ENCODE data around the gene OCA2.

DNA sequence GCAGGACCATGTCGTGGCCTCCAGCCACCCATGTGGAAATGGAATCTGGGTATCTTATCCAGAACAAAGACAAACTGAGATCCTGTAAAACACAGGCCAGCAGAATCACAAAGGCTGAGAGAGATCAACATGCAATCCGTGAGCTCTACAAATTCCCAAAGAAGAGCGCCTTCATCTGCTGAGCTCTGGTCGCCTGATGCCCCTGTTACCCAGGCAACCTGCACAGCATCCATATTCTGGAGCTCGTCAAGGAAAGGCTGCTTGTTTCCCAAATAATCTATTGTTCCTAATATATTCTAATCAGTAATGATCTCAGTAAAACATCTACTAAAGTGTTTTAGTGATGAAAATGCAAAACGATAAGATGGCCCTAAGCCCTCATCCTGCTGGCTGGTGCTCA, 133.6 kb downstream of the OCA2 start:
- TF ChIP-seq, protein P1, sequence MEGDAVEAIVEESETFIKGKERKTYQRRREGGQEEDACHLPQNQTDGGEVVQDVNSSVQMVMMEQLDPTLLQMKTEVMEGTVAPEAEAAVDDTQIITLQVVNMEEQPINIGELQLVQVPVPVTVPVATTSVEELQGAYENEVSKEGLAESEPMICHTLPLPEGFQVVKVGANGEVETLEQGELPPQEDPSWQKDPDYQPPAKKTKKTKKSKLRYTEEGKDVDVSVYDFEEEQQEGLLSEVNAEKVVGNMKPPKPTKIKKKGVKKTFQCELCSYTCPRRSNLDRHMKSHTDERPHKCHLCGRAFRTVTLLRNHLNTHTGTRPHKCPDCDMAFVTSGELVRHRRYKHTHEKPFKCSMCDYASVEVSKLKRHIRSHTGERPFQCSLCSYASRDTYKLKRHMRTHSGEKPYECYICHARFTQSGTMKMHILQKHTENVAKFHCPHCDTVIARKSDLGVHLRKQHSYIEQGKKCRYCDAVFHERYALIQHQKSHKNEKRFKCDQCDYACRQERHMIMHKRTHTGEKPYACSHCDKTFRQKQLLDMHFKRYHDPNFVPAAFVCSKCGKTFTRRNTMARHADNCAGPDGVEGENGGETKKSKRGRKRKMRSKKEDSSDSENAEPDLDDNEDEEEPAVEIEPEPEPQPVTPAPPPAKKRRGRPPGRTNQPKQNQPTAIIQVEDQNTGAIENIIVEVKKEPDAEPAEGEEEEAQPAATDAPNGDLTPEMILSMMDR (IDR thresholded peaks at IDR 0.05), result no peak
- TF ChIP-seq POLR2A (IDR thresholded peaks at IDR 0.05; ENCODE audit: low read depth) (no peak), EP300 (IDR thresholded peaks at IDR 0.05) (no peak), POLR2AphosphoS5 (IDR thresholded peaks at IDR 0.05) (no peak)
